ENCODE data around the gene UBE3A.

DNA sequence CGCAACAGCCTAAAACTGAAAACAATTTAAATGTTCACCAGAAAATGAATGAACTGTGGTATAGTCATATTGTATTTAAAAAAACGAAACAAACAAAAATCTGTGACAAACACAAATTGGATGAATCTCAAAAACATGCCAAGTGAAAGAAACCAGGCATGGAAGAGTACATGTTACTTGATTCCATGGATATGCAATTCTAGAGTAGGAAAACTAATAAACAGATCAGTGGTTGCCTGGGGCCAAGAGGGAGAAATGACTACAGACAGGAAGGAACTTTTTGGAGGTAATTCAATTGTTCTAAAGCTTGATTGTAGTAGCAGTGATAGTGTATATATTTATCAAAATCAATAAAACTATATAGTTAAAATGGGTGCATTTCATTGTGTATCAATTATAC lies 16.8 kb downstream of the UBE3A start:
- TF ChIP-seq, protein P1, sequence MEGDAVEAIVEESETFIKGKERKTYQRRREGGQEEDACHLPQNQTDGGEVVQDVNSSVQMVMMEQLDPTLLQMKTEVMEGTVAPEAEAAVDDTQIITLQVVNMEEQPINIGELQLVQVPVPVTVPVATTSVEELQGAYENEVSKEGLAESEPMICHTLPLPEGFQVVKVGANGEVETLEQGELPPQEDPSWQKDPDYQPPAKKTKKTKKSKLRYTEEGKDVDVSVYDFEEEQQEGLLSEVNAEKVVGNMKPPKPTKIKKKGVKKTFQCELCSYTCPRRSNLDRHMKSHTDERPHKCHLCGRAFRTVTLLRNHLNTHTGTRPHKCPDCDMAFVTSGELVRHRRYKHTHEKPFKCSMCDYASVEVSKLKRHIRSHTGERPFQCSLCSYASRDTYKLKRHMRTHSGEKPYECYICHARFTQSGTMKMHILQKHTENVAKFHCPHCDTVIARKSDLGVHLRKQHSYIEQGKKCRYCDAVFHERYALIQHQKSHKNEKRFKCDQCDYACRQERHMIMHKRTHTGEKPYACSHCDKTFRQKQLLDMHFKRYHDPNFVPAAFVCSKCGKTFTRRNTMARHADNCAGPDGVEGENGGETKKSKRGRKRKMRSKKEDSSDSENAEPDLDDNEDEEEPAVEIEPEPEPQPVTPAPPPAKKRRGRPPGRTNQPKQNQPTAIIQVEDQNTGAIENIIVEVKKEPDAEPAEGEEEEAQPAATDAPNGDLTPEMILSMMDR (IDR thresholded peaks at IDR 0.05; ENCODE audit: insufficient read depth, low read length, poor library complexity, severe bottlenecking) = no peak
- no peak for TF ChIP-seq EZH2phosphoT487 (conservative IDR thresholded peaks at IDR 0.05; ENCODE audit: low read length)
